GM20431 (cell line): ENCODE measurements around the gene SNX6.
"Not testable (repeated sequence)": the region's sequence is repeated elsewhere in the genome, so short reads cannot be mapped to it uniquely, and the experiment has no call there.

ENCODE experiments used
- in situ Hi-C: fragments of 300-500 bp; cut with MseI, MboI; formaldehyde crosslinking; loops from one replicate; pipeline ENCODE4 v1.15.0; 2020; ENCODE audit warnings: low sequenced_read_pairs; ENCODE audit not compliant: unreplicated experiment

The SNX6 gene

GRCh38 chr14:34629657-34630529 lies at the start of gene SNX6:
Gene SNX6, minus strand, starts transcription at chr14:34630148. Its CDS starts 32 bp downstream, at chr14:34630116.
- in situ Hi-C loops = no loop called here

- in situ Hi-C loops = no loop called here
Observed at GRCh38 chr14:34678735-34679134, 48.8 kb upstream of the SNX6 start.

- in situ Hi-C loops = no loop called here
Observed at GRCh38 chr14:34678306-34678705, 48.4 kb upstream of the SNX6 start.

GRCh38 chr14:34676516-34677211 lies 46.7 kb upstream of the SNX6 start:
- in situ Hi-C loops = no loop called here

- in situ Hi-C loops = no loop called here
Observed at GRCh38 chr14:34673702-34674101, 43.8 kb upstream of the SNX6 start.

GRCh38 chr14:34671716-34672115 lies 41.8 kb upstream of the SNX6 start:
- in situ Hi-C loops = no loop called here

- in situ Hi-C loops = loop anchor here (10.0 kb wide), 1 partner anchor 57 kb away; no protein-coding TSS in a partner anchor
Observed at GRCh38 chr14:34668111-34668510, 38.2 kb upstream of the SNX6 start.

- in situ Hi-C loops = loop anchor here (10.0 kb wide), 1 partner anchor 58 kb away; no protein-coding TSS in a partner anchor
Observed at GRCh38 chr14:34667007-34667406, 37.1 kb upstream of the SNX6 start.

GRCh38 chr14:34665785-34666435 lies 36.0 kb upstream of the SNX6 start:
- in situ Hi-C loops = loop anchor here (10.0 kb wide), 1 partner anchor 59 kb away; no protein-coding TSS in a partner anchor

- in situ Hi-C loops = loop anchor here (10.0 kb wide), 1 partner anchor 62 kb away; no protein-coding TSS in a partner anchor
Observed at GRCh38 chr14:34662561-34663088, 32.7 kb upstream of the SNX6 start.

GRCh38 chr14:34660796-34661195 lies 30.8 kb upstream of the SNX6 start:
- in situ Hi-C loops = loop anchor here (10.0 kb wide), 1 partner anchor 64 kb away; no protein-coding TSS in a partner anchor

GRCh38 chr14:34655959-34656358 lies 26.0 kb upstream of the SNX6 start:
- in situ Hi-C loops = no loop called here

- in situ Hi-C loops = not testable (repeated sequence)
Observed at GRCh38 chr14:34653073-34653472, 23.1 kb upstream of the SNX6 start.

- in situ Hi-C loops = not testable (repeated sequence)
Observed at GRCh38 chr14:34652348-34652747, 22.4 kb upstream of the SNX6 start.

- in situ Hi-C loops = no loop called here
Observed at GRCh38 chr14:34650786-34651584, 21.0 kb upstream of the SNX6 start.

- in situ Hi-C loops = not testable (repeated sequence)
Observed at GRCh38 chr14:34650006-34650405, 20.1 kb upstream of the SNX6 start.

- in situ Hi-C loops = no loop called here
Observed at GRCh38 chr14:34649344-34649743, 19.4 kb upstream of the SNX6 start.

GRCh38 chr14:34646570-34647255 lies 16.8 kb upstream of the SNX6 start:
- in situ Hi-C loops = no loop called here

GRCh38 chr14:34643361-34643760 lies 13.4 kb upstream of the SNX6 start:
- in situ Hi-C loops = no loop called here
